ENCODE measurements around the gene HRH3.
A peak's percentile ranks its signal among the peaks of the same experiment; 100 is the strongest.

HRH3 gene

GRCh38 chr20:62219992-62220665, at the start of gene HRH3:
HRH3 (minus strand) TSS chr20:62220278; CDS start chr20:62219970, 308 bp downstream.
- DNase-seq: peak; percentile 22

- DNase-seq: no peak
Measured at GRCh38 chr20:62269871-62270270, 49.8 kb upstream of the HRH3 start.

GRCh38 chr20:62269378-62269777, 49.3 kb upstream of the HRH3 start:
- no peak for DNase-seq

GRCh38 chr20:62268228-62268900, 48.3 kb upstream of the HRH3 start:
- DNase-seq: no peak

- no peak for DNase-seq
Measured at GRCh38 chr20:62267543-62267942, 47.5 kb upstream of the HRH3 start.

GRCh38 chr20:62266851-62267250, 46.8 kb upstream of the HRH3 start:
- no peak for DNase-seq

GRCh38 chr20:62266340-62266739, 46.3 kb upstream of the HRH3 start:
- DNase-seq: no peak

- DNase-seq: no peak
Measured at GRCh38 chr20:62265365-62265764, 45.3 kb upstream of the HRH3 start.

- DNase-seq: no peak
Measured at GRCh38 chr20:62263396-62263795, 43.3 kb upstream of the HRH3 start.

- DNase-seq: no peak
Measured at GRCh38 chr20:62262064-62262463, 42.0 kb upstream of the HRH3 start.

- no peak for DNase-seq
Measured at GRCh38 chr20:62259294-62259565, 39.2 kb upstream of the HRH3 start.

- DNase-seq: no peak
Measured at GRCh38 chr20:62258499-62259293, 38.6 kb upstream of the HRH3 start.

GRCh38 chr20:62255976-62256375, 35.9 kb upstream of the HRH3 start:
- no peak for DNase-seq

- no peak for DNase-seq
Measured at GRCh38 chr20:62254021-62254724, 34.1 kb upstream of the HRH3 start.

- no peak for DNase-seq
Measured at GRCh38 chr20:62253398-62253797, 33.3 kb upstream of the HRH3 start.

GRCh38 chr20:62252342-62252966, 32.4 kb upstream of the HRH3 start:
- DNase-seq: no peak

GRCh38 chr20:62248890-62249560, 28.9 kb upstream of the HRH3 start:
- no peak for DNase-seq

GRCh38 chr20:62246872-62247652, 27.0 kb upstream of the HRH3 start:
- DNase-seq: peak; percentile 29

- DNase-seq: no peak
Measured at GRCh38 chr20:62246431-62246830, 26.4 kb upstream of the HRH3 start.

- no peak for DNase-seq
Measured at GRCh38 chr20:62245911-62246280, 25.8 kb upstream of the HRH3 start.

GRCh38 chr20:62244644-62245108, 24.6 kb upstream of the HRH3 start:
- no peak for DNase-seq

Measured in NCI-H510A (cell line).